Fibroblast of lung (primary cell): ENCODE measurements around the gene SLC22A23. TPM values are rescaled to one million over a fixed set of nuclear protein-coding genes. Genes with fewer than 3 reads are reported as not detected.

Source experiments
- DNase-seq, 2 donors: peaks; one replicate each; pipeline versions ENCODE4 v3.0.0 to v3.0.0-alpha.2; 2010; ENCODE audit warnings: low read depth in 2 of 2
- H2AFZ ChIP-seq: 2 replicates; pipeline ENCODE4 v1.5.1; 2012; ENCODE audit warnings: low read length, control low read depth, inconsistent platforms
- H3K27ac ChIP-seq: 2 replicates; pipeline ENCODE4 v1.5.1; 2011; ENCODE audit warnings: low read length, control low read depth; ENCODE audit not compliant: insufficient read depth
- H3K27me3 ChIP-seq: 2 replicates; pipeline ENCODE4 v1.5.1; 2011; ENCODE audit warnings: mild to moderate bottlenecking, low read length; ENCODE audit not compliant: control insufficient read depth, insufficient read depth
- H3K36me3 ChIP-seq: 2 replicates; pipeline ENCODE4 v1.5.1; 2011; ENCODE audit warnings: low read length; ENCODE audit not compliant: control insufficient read depth, insufficient read depth
- H3K4me1 ChIP-seq: 2 replicates; pipeline ENCODE4 v1.5.1; 2011; ENCODE audit warnings: low read length; ENCODE audit not compliant: control insufficient read depth, insufficient read depth; ENCODE audit errors: extremely low read depth
- H3K4me2 ChIP-seq: 2 replicates; pipeline ENCODE4 v1.5.1; 2011; ENCODE audit warnings: low read length, control low read depth; ENCODE audit not compliant: insufficient read depth; ENCODE audit errors: extremely low read depth
- H3K4me3 ChIP-seq, 4 experiments: fragments of 200-600 bp in 1 of 4; sonication (generic) in 1 of 4; replicated peaks in 1 of 4; 2 replicates each; pipeline ENCODE4 v1.5.1; 2011 to 2016; ENCODE audit warnings: low read length in 4 of 4, low read depth in 3 of 4, mild to moderate bottlenecking in 3 of 4, control low read depth in 2 of 4, inconsistent platforms in 1 of 4, mixed read lengths in 1 of 4; ENCODE audit not compliant: insufficient read depth in 1 of 4; ENCODE audit errors: control extremely low read depth in 1 of 4
- H3K79me2 ChIP-seq: 2 replicates; pipeline ENCODE4 v1.5.1; 2012; ENCODE audit warnings: mild to moderate bottlenecking, low read length, inconsistent platforms; ENCODE audit not compliant: control insufficient read depth, insufficient read depth
- H3K9ac ChIP-seq: 2 replicates; pipeline ENCODE4 v1.5.1; 2011; ENCODE audit warnings: mild to moderate bottlenecking, low read length, control low read depth; ENCODE audit not compliant: insufficient read depth
- H3K9me3 ChIP-seq: 2 replicates; pipeline ENCODE4 v1.5.1; 2012; ENCODE audit warnings: low read depth, low read length; ENCODE audit not compliant: control insufficient read depth, insufficient read depth
- H4K20me1 ChIP-seq: 2 replicates; pipeline ENCODE4 v1.5.1; 2011; ENCODE audit warnings: low read length; ENCODE audit not compliant: control insufficient read depth, insufficient read depth; ENCODE audit errors: extremely low read depth
- EZH2 ChIP-seq: IDR thresholded peaks from 2 replicates; pipeline ENCODE4 v1.5.1; 2012; ENCODE audit warnings: low read length, control low read depth, mild to moderate bottlenecking; ENCODE audit errors: missing control alignments
- polyA plus RNA-seq, 2 donors: library from polyadenylated mRNA; depleted of rRNA in 1 of 2; stranded (reverse) in 1 of 2; unstranded in 1 of 2; fragments of >200 nt; gene quantifications; 2 replicates each; pipeline ENCODE4 v1.2.1, GENCODE V29; 2011 to 2012; ENCODE audit warnings: missing spikeins in 1 of 2
- total RNA-seq: library from RNA; depleted of rRNA; stranded (reverse); fragments of >200 nt; gene quantifications from 2 replicates; pipeline ENCODE4 v1.2.1, GENCODE V29; 2014
- TF ChIP-seq, protein P1 (sequence below), 2 donors: IDR thresholded peaks in 1 of 2; conservative IDR thresholded peaks in 1 of 2; 1 replicate in 1 of 2; 2 replicates in 1 of 2; pipeline ENCODE4 v1.5.1; 2011 to 2012; ENCODE audit warnings: low read length in 2 of 2, control low read depth in 1 of 2, inconsistent platforms in 1 of 2, low read depth in 1 of 2, mild to moderate bottlenecking in 1 of 2

Gene SLC22A23
- total and polyA plus RNA-seq, 2 donors (not counting 1 experiment from before 2014, with no cell fraction given): 0.37 to 3.0 TPM

DNA sequence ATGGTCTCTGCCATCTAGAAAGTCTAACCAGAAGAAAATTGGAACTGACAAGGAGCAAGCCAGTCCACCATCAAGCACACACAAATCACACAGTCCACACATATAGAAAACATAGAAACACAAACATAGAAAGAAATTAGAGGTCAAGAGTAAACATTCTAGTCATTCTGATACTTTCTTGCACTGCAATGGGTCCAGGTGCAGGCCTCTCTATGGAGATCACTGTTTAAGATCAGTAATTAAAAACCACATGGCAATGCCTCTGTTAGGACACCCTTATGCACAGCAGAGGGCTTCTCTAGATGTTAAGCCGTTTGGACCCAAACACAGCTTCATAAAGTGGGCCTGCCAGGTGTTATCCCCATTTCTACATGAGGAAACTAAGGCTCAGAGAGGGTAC is 42.8 kb upstream of the SLC22A23 start:
- no peaks in the 10 kb centered on the region for H3K36me3 ChIP-seq
- TF ChIP-seq, protein P1, sequence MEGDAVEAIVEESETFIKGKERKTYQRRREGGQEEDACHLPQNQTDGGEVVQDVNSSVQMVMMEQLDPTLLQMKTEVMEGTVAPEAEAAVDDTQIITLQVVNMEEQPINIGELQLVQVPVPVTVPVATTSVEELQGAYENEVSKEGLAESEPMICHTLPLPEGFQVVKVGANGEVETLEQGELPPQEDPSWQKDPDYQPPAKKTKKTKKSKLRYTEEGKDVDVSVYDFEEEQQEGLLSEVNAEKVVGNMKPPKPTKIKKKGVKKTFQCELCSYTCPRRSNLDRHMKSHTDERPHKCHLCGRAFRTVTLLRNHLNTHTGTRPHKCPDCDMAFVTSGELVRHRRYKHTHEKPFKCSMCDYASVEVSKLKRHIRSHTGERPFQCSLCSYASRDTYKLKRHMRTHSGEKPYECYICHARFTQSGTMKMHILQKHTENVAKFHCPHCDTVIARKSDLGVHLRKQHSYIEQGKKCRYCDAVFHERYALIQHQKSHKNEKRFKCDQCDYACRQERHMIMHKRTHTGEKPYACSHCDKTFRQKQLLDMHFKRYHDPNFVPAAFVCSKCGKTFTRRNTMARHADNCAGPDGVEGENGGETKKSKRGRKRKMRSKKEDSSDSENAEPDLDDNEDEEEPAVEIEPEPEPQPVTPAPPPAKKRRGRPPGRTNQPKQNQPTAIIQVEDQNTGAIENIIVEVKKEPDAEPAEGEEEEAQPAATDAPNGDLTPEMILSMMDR (conservative IDR thresholded peaks at IDR 0.05 in 1 of 2, IDR thresholded peaks at IDR 0.05 in 1 of 2; ENCODE audit: low read depth in 1 of 2, low read length in 2 of 2): no peak
- TF ChIP-seq EZH2: no peak
- H3K9ac ChIP-seq: no peak overlapping the region
- no peaks in the 10 kb centered on the region for H4K20me1 ChIP-seq
- H3K4me2 ChIP-seq: no peak overlapping the region
- no peaks in the 10 kb centered on the region for H3K9me3 ChIP-seq
- H3K4me3 ChIP-seq: no peak overlapping the region
- no peak for DNase-seq
- H3K27me3 ChIP-seq: peaks cover 7% of the 10 kb centered on the region
- H3K79me2 ChIP-seq: no peaks in the 10 kb centered on the region
- no peaks in the 10 kb centered on the region for H3K4me1 ChIP-seq
- no peak overlapping the region for H2AFZ ChIP-seq
- H3K27ac ChIP-seq: no peak overlapping the region

GRCh38 chr6:3496395-3496794 is 39.5 kb upstream of the SLC22A23 start:
- H3K36me3 ChIP-seq: no peaks in the 10 kb centered on the region
- DNase-seq: no peak
- no peak overlapping the region for H3K27ac ChIP-seq
- H3K4me1 ChIP-seq: no peaks in the 10 kb centered on the region
- H3K79me2 ChIP-seq: no peaks in the 10 kb centered on the region
- H2AFZ ChIP-seq: no peak overlapping the region
- no peaks in the 10 kb centered on the region for H4K20me1 ChIP-seq
- peaks cover 13% of the 10 kb centered on the region for H3K27me3 ChIP-seq
- no peak overlapping the region for H3K4me2 ChIP-seq
- H3K4me3 ChIP-seq: no peak overlapping the region
- H3K9ac ChIP-seq: no peak overlapping the region
- H3K9me3 ChIP-seq: no peaks in the 10 kb centered on the region
- TF ChIP-seq, protein P1 (conservative IDR thresholded peaks at IDR 0.05 in 1 of 2, IDR thresholded peaks at IDR 0.05 in 1 of 2; ENCODE audit: low read depth in 1 of 2, low read length in 2 of 2): no peak
- no peak for TF ChIP-seq EZH2

GRCh38 chr6:3494391-3495100 is 37.7 kb upstream of the SLC22A23 start:
- Histone ChIP-seq H3K4me3 (no peak overlapping the region), H3K27me3 (peaks cover 13% of the 10 kb centered on the region), H3K79me2 (no peaks in the 10 kb centered on the region), H3K4me2 (no peak overlapping the region), H3K36me3 (no peaks in the 10 kb centered on the region), H3K27ac (no peak overlapping the region), H4K20me1 (no peaks in the 10 kb centered on the region), H3K9ac (no peak overlapping the region), H2AFZ (no peak overlapping the region), H3K4me1 (no peaks in the 10 kb centered on the region), H3K9me3 (no peaks in the 10 kb centered on the region)
- no peak for DNase-seq
- TF ChIP-seq, protein P1 (conservative IDR thresholded peaks at IDR 0.05 in 1 of 2, IDR thresholded peaks at IDR 0.05 in 1 of 2; ENCODE audit: low read depth in 1 of 2, low read length in 2 of 2): no peak
- TF ChIP-seq EZH2: no peak
